HepG2 (cell line): ENCODE data around the gene KIAA0232. TPM values are rescaled to one million over a fixed set of nuclear protein-coding genes. Genes with fewer than 3 reads are reported as not detected.

ENCODE experiments used
- BRD4 ChIP-seq: sonication (generic); formaldehyde crosslinking; IDR thresholded peaks from 2 replicates; pipeline ENCODE4 v1.4.0; 2020; ENCODE audit warnings: missing genetic modification reagents
- ELF3 ChIP-seq: IDR thresholded peaks from 2 replicates; pipeline ENCODE4 v1.6.1; 2016; ENCODE audit warnings: missing genetic modification reagents, missing compliant biosample characterization
- FOXP4 ChIP-seq: sonication (generic); formaldehyde crosslinking; IDR thresholded peaks from 2 replicates; pipeline ENCODE4 v1.4.0; 2020; ENCODE audit warnings: missing genetic modification reagents
- HINFP ChIP-seq: sonication (generic); formaldehyde crosslinking; IDR thresholded peaks from 2 replicates; pipeline ENCODE4 v1.4.0; 2020; ENCODE audit warnings: low read depth, mild to moderate bottlenecking, missing genetic modification reagents
- NFYB ChIP-seq: sonication (generic); formaldehyde crosslinking; IDR thresholded peaks from 2 replicates; pipeline ENCODE4 v1.4.0; 2020; ENCODE audit warnings: missing genetic modification reagents
- NPAS2 ChIP-seq: sonication (generic); formaldehyde crosslinking; IDR thresholded peaks from 2 replicates; pipeline ENCODE4 v1.8.0; 2022; ENCODE audit warnings: mild to moderate bottlenecking, missing genetic modification reagents, borderline replicate concordance
- POLR2G ChIP-seq: fragments of 200-400 bp; formaldehyde crosslinking; IDR thresholded peaks from 2 replicates; pipeline ENCODE4 v1.6.1; 2018; ENCODE audit warnings: mild to moderate bottlenecking, low read depth, low read length, moderate library complexity
- RARG ChIP-seq: sonication (generic); formaldehyde crosslinking; IDR thresholded peaks from 2 replicates; pipeline ENCODE4 v1.4.0; 2020; ENCODE audit warnings: low read depth, mild to moderate bottlenecking, missing genetic modification reagents
- SMARCE1 ChIP-seq: fragments of 450-650 bp; IDR thresholded peaks from 2 replicates; pipeline ENCODE4 v1.6.1; 2017; ENCODE audit warnings: borderline replicate concordance
- SOX6 ChIP-seq, 2 experiments: fragments of 450-650 bp in 1 of 2; sonication (generic) in 1 of 2; formaldehyde crosslinking in 1 of 2; IDR thresholded peaks; 2 replicates each; pipeline versions ENCODE4 v1.4.0 to v1.6.1; 2017 to 2020; ENCODE audit warnings: antibody characterized with exemption in 1 of 2, mild to moderate bottlenecking in 1 of 2, missing genetic modification reagents in 1 of 2
- SP4 ChIP-seq: sonication (generic); formaldehyde crosslinking; IDR thresholded peaks from 2 replicates; pipeline ENCODE4 v1.8.1; 2023; ENCODE audit warnings: mild to moderate bottlenecking, missing genetic modification reagents
- TOE1 ChIP-seq: sonication (generic); formaldehyde crosslinking; IDR thresholded peaks from 2 replicates; pipeline ENCODE4 v1.4.0; 2020; ENCODE audit warnings: mild to moderate bottlenecking, missing genetic modification reagents
- TRIM24 ChIP-seq: sonication (generic); formaldehyde crosslinking; IDR thresholded peaks from 2 replicates; pipeline ENCODE4 v1.8.0; 2022; ENCODE audit warnings: mild to moderate bottlenecking, missing genetic modification reagents
- ZBED4 ChIP-seq: sonication (generic); formaldehyde crosslinking; IDR thresholded peaks from 2 replicates; pipeline ENCODE4 v1.4.0; 2020; ENCODE audit warnings: missing genetic modification reagents, borderline replicate concordance
- ZMYM3 ChIP-seq: sonication (generic); formaldehyde crosslinking; IDR thresholded peaks from 2 replicates; pipeline ENCODE4 v1.5.1; 2020; ENCODE audit warnings: mild to moderate bottlenecking, missing genetic modification reagents
- ZNF746 ChIP-seq: sonication (generic); formaldehyde crosslinking; IDR thresholded peaks from 2 replicates; pipeline ENCODE4 v1.8.0; 2022; ENCODE audit warnings: mild to moderate bottlenecking, missing genetic modification reagents
- ZNF768 ChIP-seq: sonication (generic); formaldehyde crosslinking; IDR thresholded peaks from 2 replicates; pipeline ENCODE4 v1.4.0; 2020; ENCODE audit warnings: missing genetic modification reagents
- ZSCAN21 ChIP-seq: sonication (generic); formaldehyde crosslinking; IDR thresholded peaks from 2 replicates; pipeline ENCODE4 v1.8.0; 2022; ENCODE audit warnings: mild to moderate bottlenecking, missing genetic modification reagents, moderate library complexity, borderline replicate concordance
- ZSCAN29 ChIP-seq: sonication (generic); formaldehyde crosslinking; conservative IDR thresholded peaks from 2 replicates; pipeline ENCODE4 v1.4.0; 2020; ENCODE audit warnings: mild to moderate bottlenecking, missing genetic modification reagents
- ZSCAN5A ChIP-seq: sonication (generic); formaldehyde crosslinking; IDR thresholded peaks from 2 replicates; pipeline ENCODE4 v1.8.0; 2022; ENCODE audit warnings: mild to moderate bottlenecking, missing genetic modification reagents, borderline replicate concordance
- polyA plus RNA-seq, 8 experiments: library from polyadenylated mRNA; depleted of rRNA in 3 of 8; stranded (reverse) in 7 of 8; unstranded in 1 of 8; fragments of >200 nt; fragmentation: Illumina TruSeq in 4 of 8; extraction: Trizol in 4 of 8; gene quantifications; 2 replicates each; pipeline versions ENCODE4 v1.2.1 to v1.2.3, GENCODE V29; 2011 to 2016; ENCODE audit warnings: low read depth in 4 of 8, missing spikeins in 1 of 8, mixed read lengths in 1 of 8; ENCODE audit not compliant: insufficient read depth in 1 of 8
- total RNA-seq, 5 experiments: library from RNA; depleted of rRNA; stranded (reverse); fragments of >200 nt; fragmentation: Illumina TruSeq; extraction: Trizol; gene quantifications; 2 replicates each; pipeline ENCODE4 v1.2.3, GENCODE V29; 2016; ENCODE audit warnings: low read depth in 1 of 5

KIAA0232 gene
- total and polyA plus RNA-seq, 2 of the 13 experiments (the other 11 are each of a cell fraction or from before 2014, with no cell fraction given), result 7.8 to 17.1 TPM

GRCh38 chr4:6755088-6755753 is 27.3 kb upstream of the KIAA0232 start (continued):
- TF ChIP-seq FOXP4, result peak; percentile 97
- peak; percentile 84 for TF ChIP-seq ZBED4
- TF ChIP-seq TRIM24, result no peak
- TF ChIP-seq RARG, result no peak
- TF ChIP-seq ZMYM3 (CRISPR knock-in tag), result peak; percentile 96
- no peak for TF ChIP-seq SP4 (CRISPR knock-in tag)
- TF ChIP-seq ZNF768 (CRISPR knock-in tag), result no peak; the same call in 1 of the 2 replicates
- TF ChIP-seq BRD4 (CRISPR knock-in tag), result no peak
- peak; percentile 90 for TF ChIP-seq ZNF746
- TF ChIP-seq POLR2G, result no peak
- TF ChIP-seq HINFP (CRISPR knock-in tag), result peak; percentile 89; the same call in 1 of the 2 replicates
- TF ChIP-seq SOX6 (IDR thresholded peaks at IDR 0.05), result no peak
- peak; percentile 95 for TF ChIP-seq SOX6 (CRISPR knock-in tag; IDR thresholded peaks at IDR 0.05)
- 0 out of 2 replicates have a peak, but pooled peaks have one; percentile 50 for TF ChIP-seq TOE1
- 0 out of 2 replicates have a peak, but pooled peaks have one; percentile 15 for TF ChIP-seq NFYB (CRISPR knock-in tag)
- peak; percentile 79; the same call in 1 of the 2 replicates for TF ChIP-seq ZSCAN21 (CRISPR knock-in tag)
- no peak; the same call in 1 of the 2 replicates for TF ChIP-seq ZSCAN5A
- no peak for TF ChIP-seq NPAS2 (CRISPR knock-in tag)
- TF ChIP-seq SMARCE1, result no peak
- TF ChIP-seq ZSCAN29 (CRISPR knock-in tag), result peak; percentile 71; the same call in 1 of the 2 replicates
- peak; percentile 84 for TF ChIP-seq ELF3 (CRISPR knock-in tag)
